GM21529 (cell line): Measurements from ENCODE around the gene SBF2.
"Not testable (repeated sequence)": the region's sequence is repeated elsewhere in the genome, so short reads cannot be mapped to it uniquely, and the experiment has no call there.

ENCODE experiments used
- ATAC-seq: cut with Tn5 transposase; IDR thresholded peaks from one replicate; pipeline ENCODE4 v1.9.1; 2021; ENCODE audit not compliant: unreplicated experiment

The SBF2 gene

DNA sequence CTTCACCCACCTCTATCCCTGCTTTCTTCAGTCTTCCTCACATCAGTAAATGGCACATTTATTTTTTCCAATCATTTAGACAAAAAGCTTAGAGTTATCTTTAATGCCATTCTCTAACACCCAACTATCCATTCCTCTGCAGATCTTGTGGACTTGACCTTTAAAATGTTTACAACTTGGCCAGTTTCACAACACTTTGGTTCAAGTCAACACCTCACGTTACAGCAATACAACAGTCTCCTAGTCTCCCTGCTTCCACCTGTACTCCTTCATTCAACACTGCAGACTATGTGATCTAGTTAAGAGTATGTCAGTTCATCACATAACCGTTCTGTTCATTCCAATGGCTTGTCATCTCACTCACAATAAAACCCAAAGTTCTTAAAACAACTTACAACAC, 325.0 kb downstream of the SBF2 start:
- no peak for ATAC-seq

- peak; percentile 98 for ATAC-seq
Observed at GRCh38 chr11:9962722-9963121, 331.3 kb downstream of the SBF2 start.

- ATAC-seq: no peak
Observed at GRCh38 chr11:9957072-9957471, 336.9 kb downstream of the SBF2 start.

DNA sequence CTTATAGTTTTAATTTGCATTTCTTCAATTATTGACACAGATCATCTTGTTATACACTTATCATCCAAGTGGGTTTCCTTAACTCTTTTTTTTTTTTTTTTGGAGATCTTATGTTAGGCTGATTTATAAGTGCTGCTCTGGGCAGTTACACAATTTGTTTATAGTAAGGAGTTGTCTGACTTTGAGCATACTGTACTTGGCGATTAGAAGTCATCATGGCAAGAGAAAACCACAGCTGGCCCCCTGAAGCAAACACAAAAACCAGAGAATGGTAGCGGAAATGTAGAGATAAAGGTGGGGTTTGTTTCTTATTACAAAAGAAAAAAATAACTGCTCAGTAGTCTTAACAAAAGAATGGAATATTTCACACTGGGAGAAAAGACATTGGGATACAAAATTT, 337.5 kb downstream of the SBF2 start:
- ATAC-seq: no peak

DNA sequence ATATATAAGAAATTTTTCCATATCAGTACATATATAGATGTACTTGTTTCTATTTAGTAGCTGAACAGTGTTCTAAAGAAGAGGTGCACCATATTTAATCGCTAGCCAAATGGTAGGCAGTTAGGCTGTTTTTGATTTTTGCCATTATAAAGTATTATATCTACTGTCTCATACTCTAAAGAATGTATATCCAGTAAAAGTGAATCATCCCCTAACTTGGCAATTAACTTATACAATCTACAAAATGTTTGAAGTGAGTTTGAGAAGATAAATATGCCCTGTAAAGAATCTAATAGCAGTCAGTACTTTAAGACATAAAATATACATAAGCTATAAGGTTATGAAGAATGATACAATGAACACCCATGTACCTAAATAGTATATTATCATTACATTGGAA, 338.6 kb downstream of the SBF2 start:
- ATAC-seq: no peak

DNA sequence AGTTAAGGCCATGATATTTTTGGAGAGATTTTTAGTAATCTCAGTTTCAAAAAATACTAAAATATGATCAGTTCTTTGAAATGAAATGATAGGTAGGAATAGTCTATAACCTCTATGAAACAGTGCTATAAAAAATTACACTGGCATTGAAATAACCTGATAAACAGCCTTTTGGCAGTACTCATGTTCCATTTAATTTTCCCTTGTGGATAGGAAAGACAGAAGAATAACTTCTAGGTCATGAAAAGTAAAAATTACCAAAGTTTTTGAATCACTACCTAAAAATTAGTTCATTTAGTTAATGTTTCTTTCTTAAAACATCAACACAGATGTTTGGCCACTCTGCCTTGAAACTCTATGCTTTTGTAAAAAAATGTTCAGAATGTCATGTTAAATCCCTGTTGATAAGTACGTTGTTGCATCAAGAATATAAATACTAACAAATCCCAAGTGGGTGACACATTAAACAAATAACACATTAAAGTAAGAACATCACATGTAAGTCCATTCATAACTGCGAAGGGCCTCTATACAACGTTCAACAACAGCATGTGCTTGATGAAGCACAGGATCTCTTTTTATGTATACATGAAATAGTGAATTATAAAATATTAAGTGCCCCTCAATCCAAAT, 339.9 kb downstream of the SBF2 start:
- ATAC-seq: no peak

DNA sequence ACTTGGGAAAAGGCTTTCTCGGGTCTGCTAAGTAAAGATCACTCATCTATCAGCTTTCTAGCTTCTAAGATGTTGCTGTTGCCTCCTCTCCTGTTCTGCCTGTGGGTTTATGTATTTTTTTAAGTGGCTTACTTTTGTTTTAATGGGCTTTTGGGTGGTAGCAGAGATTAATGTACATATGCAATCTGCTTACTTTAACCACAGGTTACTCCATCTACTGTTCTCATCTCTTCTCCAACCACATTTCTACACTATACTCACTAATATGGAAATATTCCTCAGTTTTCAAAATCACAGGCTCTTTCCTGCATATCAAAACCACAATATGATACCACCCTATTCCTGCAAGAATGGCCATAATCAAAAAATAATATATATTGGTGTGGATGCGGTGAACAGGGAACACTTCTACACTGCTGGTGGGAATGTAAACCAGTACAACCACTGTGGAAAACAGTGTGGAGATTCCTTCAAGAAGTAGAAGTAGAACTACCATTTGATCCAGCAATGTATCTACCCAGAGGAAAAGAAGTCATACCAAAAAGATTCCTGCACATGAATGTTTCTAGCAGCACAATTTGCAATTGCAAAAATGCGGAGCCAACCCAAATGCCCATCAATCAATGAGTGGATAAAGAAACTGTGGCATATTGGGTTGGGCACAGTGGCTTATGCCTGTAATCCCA, 341.4 kb downstream of the SBF2 start:
- ATAC-seq: no peak

DNA sequence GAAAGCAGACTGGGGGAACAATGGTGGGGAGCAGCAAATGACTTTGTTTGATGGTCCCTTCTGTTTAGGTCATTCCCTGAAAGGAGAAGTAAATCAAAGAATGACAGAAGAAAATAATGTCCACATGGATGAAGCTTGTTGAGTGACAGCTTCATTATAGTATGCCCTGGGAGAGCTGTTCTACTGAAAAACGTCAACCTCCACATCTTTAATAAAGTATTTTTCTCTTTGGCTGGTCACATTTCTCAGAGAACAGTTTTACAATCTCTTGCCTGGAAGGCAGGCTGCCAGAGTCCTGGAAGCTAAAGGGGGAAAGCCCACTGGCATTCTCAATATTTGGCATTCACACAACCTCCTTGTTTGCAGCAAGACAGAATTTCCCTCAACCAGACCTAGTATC, 342.2 kb downstream of the SBF2 start:
- ATAC-seq: no peak

DNA sequence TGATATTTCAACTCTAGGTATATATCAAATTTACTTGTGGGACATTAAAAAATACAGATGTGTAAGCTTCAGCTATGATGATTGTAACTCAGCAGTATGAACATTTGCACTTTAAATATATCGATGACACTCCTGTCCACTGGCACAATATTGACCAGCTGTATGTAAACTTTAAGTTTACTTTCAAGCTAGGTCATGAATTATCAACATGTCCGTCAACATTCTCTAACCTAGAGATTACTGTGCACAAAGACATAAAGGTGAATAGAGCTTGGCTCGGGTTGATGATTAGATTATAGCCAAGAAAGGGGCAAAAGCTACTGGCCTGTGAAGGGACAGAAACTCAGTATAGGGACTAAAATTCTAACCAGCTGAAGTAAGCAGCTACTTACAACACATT, 343.6 kb downstream of the SBF2 start:
- no peak for ATAC-seq

DNA sequence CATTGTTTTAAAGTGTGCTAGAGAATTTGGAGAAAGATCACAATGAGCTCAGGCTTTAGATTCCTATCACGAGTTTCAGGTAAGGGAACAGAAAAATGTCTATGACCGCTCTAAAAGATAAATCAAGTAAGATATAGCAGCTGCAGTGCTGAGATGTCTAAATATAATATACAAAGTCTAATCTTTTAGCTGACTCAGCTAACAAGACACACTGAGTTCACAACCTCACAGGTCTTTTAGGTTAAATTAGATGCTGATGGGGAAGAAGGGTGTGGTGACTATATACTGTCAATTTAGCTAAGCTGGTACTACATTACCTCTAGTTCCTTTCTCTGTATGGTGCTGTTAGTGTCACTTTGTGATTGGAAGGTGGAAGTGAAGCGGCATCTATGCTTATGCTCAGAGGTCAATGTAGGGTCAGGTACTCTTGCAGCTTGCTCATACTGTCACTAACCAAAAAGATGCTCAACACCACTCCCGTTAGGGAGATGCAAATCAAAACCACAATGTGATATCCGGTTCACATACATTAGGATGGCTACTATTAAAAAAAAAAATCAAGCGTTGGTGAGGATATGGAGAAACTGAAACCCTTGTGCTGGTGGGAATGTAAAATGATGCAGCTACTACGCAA, 346.7 kb downstream of the SBF2 start:
- peak; percentile 80 for ATAC-seq

- not testable (repeated sequence) for ATAC-seq
Observed at GRCh38 chr11:9945680-9946079, 348.3 kb downstream of the SBF2 start.

DNA sequence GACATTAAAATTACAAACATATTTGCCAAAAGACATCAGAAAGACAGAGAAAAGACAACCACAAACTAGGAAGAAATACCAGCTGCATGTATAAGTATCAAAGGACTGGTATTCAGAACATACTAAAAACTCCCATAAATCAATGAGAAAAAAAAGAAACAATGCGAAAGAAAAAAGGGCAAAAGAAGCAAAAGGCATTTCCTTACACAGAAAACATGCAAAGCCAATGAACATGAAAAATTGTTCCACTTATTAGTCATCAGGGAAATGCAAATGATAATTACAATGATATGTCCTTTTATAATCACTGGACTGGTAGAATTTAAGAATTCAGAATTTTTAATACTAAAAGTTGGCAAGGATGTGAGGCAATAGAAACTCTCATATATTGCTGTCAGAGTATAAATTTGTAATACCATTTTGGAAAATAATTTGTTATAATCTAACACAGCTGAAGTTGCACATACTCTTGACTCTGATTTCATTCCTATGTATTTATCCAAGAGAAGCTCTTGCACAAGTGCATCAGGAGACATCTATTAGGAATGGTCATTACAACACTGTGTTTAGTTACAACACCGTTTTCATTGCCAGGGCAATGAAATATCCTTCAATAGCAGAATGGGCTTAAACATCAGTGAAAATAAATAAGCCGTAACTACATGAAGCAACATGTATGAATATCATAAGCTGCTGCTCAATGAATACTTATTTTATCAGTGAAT, 350.5 kb downstream of the SBF2 start:
- no peak for ATAC-seq

DNA sequence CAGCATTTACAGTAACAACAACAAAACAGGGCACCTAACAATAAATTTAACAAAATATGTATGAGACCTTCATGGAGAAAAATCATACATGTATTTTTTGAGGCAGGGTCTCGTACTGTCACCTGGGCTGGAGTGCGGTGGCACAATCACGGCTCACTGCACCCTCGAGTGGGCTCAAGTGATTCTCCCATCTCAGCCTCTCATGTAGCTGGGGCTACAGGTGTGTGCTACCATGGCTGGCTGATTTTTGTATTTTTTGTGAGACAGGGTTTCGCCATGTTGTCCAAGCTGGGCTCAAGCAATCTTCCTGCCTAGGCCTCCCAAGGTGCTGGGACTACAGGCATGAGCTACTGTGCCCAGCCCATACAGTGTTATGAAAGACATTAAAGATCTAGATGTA, 352.0 kb downstream of the SBF2 start:
- no peak for ATAC-seq

DNA sequence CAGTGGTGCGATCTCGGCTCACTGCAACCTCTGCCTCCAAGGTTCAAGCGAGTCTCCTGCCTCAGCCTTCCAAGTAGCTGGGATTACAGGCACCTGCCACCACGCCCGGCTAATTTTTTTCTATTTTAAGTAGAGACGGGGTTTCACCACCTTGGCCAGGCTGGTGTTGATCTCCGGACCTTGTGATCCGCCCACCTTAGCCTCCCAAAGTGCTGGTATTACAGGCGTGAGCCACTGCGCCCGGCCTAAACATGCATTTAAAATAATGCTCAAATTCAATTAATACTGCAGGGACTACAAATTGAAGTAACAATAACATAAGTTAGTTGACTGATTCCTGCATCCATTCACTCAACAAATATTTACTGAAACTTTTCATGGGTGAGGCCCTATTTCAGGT, 354.9 kb downstream of the SBF2 start:
- ATAC-seq: not testable (repeated sequence)

- ATAC-seq: no peak
Observed at GRCh38 chr11:9936754-9937153, 357.3 kb downstream of the SBF2 start.

GRCh38 chr11:9932843-9933242, 361.2 kb downstream of the SBF2 start:
- ATAC-seq: not testable (repeated sequence)

GRCh38 chr11:9930562-9931331, 363.3 kb downstream of the SBF2 start:
- not testable (repeated sequence) for ATAC-seq

GRCh38 chr11:9927670-9928069, 366.3 kb downstream of the SBF2 start:
- ATAC-seq: no peak

DNA sequence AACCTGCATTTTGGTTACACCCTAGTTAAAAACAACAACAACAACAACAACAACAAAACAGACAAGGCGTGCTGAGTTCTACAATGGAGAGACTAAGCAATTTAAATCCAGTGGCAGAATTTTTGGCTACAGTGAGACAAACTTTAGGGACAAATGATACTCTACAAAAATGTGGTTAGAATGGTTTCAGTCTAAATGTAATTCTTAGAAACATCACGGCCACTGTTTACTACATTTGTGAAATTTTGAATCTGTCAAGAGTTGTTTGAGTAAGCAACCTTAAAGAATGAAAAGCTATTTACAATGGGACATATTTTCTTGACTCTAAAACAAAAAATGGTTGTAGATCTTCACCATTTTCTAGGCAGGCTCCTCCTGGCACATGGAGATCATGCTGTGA, 370.7 kb downstream of the SBF2 start:
- no peak for ATAC-seq

DNA sequence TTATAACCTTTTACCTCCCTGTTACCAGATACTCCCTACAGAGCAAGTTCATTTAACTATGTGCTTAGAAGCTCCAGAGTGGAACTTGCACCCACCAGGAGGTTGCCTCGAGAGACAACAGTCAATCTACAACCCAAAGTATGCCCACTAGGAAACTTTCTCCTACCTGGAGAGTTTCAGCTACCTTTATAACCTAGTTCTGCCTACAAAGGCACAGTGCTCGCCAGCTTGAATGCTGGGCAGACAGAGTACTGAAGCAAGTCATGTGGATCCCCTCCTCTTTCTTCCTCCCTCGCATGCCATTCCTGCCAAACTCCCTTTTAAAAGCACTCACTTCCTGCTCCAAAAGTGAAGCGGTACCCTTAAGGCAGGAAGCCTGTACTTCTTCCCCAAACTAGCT, 371.2 kb downstream of the SBF2 start:
- ATAC-seq: no peak

DNA sequence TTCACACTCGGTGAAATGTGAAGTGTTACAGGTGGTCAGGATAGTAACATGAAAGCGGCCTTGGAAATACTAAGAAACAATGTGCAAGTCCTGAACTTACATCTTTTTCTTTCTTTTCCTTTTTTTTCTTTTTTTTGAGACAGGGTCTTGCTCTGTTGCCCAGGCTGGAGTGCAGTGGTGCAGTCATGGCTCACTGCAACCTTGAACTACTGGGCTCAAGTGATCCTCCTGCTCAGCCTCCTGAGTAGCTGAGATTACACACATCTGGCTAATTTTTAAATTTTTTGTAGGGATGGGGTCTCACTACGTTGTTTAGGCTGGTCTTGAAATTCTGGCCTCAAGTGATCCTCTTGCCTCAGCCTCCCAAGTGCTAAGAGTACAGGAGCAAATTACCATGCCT, 377.5 kb downstream of the SBF2 start:
- no peak for ATAC-seq
